ENCODE measurements around the gene MIF4GD. TPM values are rescaled to one million over a fixed set of nuclear protein-coding genes. Genes with fewer than 3 reads are reported as not detected.

Gene MIF4GD
- total RNA-seq, 2 experiments from 2014 or later, result 29.4 to 32.4 TPM

GRCh38 chr17:75289832-75290337 is 18.9 kb upstream of the MIF4GD start:
- Mint-ChIP-seq H3K36me3 (ENCODE audit: low read depth) (peaks cover 20% of the 10 kb centered on the region), H3K9me3 (no peaks in the 10 kb centered on the region), H3K27ac (peak overlapping the region; percentile 98), H3K27me3 (no peaks in the 10 kb centered on the region), H3K4me1 (ENCODE audit: low read depth) (peaks cover 22% of the 10 kb centered on the region), H3K4me3 (peak overlapping the region; percentile 99)
- ATAC-seq (ENCODE audit: poor library complexity) (peak; percentile 40), DNase-seq (peak; percentile 38 to 88 (median 58))
- Histone ChIP-seq H3K36me3 (ENCODE audit: insufficient read depth, low read length) (peaks cover 13% of the 10 kb centered on the region), H3K27me3 (ENCODE audit: control insufficient read depth in 1 of 2, insufficient read depth in 2 of 2, low read length in 2 of 2) (no peaks in the 10 kb centered on the region), H3K27ac (ENCODE audit: low read depth in 1 of 2, low read length in 2 of 2) (peak overlapping the region; percentile 95 to 99), H3K9me3 (ENCODE audit: control insufficient read depth in 1 of 2, insufficient read depth in 1 of 2, low read length in 2 of 2) (no peaks in the 10 kb centered on the region), H3K4me1 (ENCODE audit: insufficient read depth, low read length) (peaks cover 21% of the 10 kb centered on the region), H3K4me3 (ENCODE audit: low read length) (peak overlapping the region; percentile 64)
- CTCF ChIA-PET, result interaction anchor here (0.7 to 4.9 kb wide), 14 partner anchors 19 to 565 kb away, joined by 3 to 66 read pairs (median 4); partner anchors contain the start of genes GGA3, GRB2, MIF4GD and MRPS7
- TF ChIP-seq CTCF (IDR thresholded peaks at IDR 0.05), result peak; percentile 33
- POLR2A ChIA-PET, result interaction anchor here (0.6 to 3.2 kb wide), 42 partner anchors 8 to 566 kb away, joined by 3 to 181 read pairs (median 4); partner anchors contain the start of genes CDR2L, FDXR, GGA3 and GRB2
- intact Hi-C loops (cut with DNase I, micrococcal nuclease), result loop anchor here (1.0 to 5.0 kb wide), 8 partner anchors 19 to 227 kb away; partner anchors contain the start of genes GRB2 (in 2 of the 2), MIF4GD (in 2 of the 2), GGA3 (in 1 of the 2) and MRPS7 (in 1 of the 2)

GRCh38 chr17:75289115-75289831 is 18.2 kb upstream of the MIF4GD start, which contains the start of gene SLC25A19:
SLC25A19 (minus strand) TSS chr17:75289433; CDS start chr17:75286764, 2,669 bp downstream.
- peak; percentile 87 for ATAC-seq (ENCODE audit: poor library complexity)
- Histone ChIP-seq H3K27ac (ENCODE audit: low read depth in 1 of 2, low read length in 2 of 2) (peak within 1 kb of the TSS; percentile 95 to 99), H3K27me3 (ENCODE audit: control insufficient read depth in 1 of 2, insufficient read depth in 2 of 2, low read length in 2 of 2) (no peaks in the 10 kb centered on the region), H3K4me1 (ENCODE audit: insufficient read depth, low read length) (peaks cover 21% of the 10 kb centered on the region), H3K4me3 (ENCODE audit: low read length) (peak within 1 kb of the TSS; percentile 64), H3K36me3 (ENCODE audit: insufficient read depth, low read length) (peaks cover 13% of the 10 kb centered on the region), H3K9me3 (ENCODE audit: control insufficient read depth in 1 of 2, insufficient read depth in 1 of 2, low read length in 2 of 2) (no peaks in the 10 kb centered on the region)
- peaks cover 22% of the 10 kb centered on the region for H3K4me1 Mint-ChIP-seq (ENCODE audit: low read depth)
- no peaks in the 10 kb centered on the region for H3K9me3 Mint-ChIP-seq
- CTCF ChIA-PET, result interaction anchor here (0.6 to 4.9 kb wide), 16 partner anchors 19 to 566 kb away, joined by 3 to 66 read pairs (median 4); partner anchors contain the start of genes GGA3, GRB2, MIF4GD and MRPS7
- peak; percentile 45 for TF ChIP-seq CTCF (IDR thresholded peaks at IDR 0.05)
- peak within 1 kb of the TSS; percentile 99 for H3K4me3 Mint-ChIP-seq
- H3K27me3 Mint-ChIP-seq, result no peaks in the 10 kb centered on the region
- intact Hi-C loops (cut with DNase I, micrococcal nuclease), result loop anchor here (1.0 to 5.0 kb wide), 6 partner anchors 18 to 228 kb away; partner anchors contain the start of genes GRB2 (in 2 of the 2), MIF4GD (in 2 of the 2), GGA3 (in 1 of the 2) and MRPS7 (in 1 of the 2)
- peaks cover 22% of the 10 kb centered on the region for H3K36me3 Mint-ChIP-seq (ENCODE audit: low read depth)
- POLR2A ChIA-PET, result interaction anchor here (0.5 to 3.2 kb wide), 54 partner anchors 9 to 566 kb away, joined by 3 to 181 read pairs (median 4); partner anchors contain the start of genes CDR2L, FDXR, GGA3 and GRB2
- peak; percentile 91 to 99 (median 94) for DNase-seq
- peak within 1 kb of the TSS; percentile 98 for H3K27ac Mint-ChIP-seq

GRCh38 chr17:75288770-75289114 is 17.7 kb upstream of the MIF4GD start:
- H3K27me3 Mint-ChIP-seq, result no peaks in the 10 kb centered on the region
- H3K36me3 Mint-ChIP-seq (ENCODE audit: low read depth), result peaks cover 24% of the 10 kb centered on the region
- DNase-seq (peak in 7 of 14 experiments; percentile 14 to 45 (median 23)), ATAC-seq (ENCODE audit: poor library complexity) (peak; percentile 1)
- no peaks in the 10 kb centered on the region for H3K9me3 ChIP-seq (ENCODE audit: control insufficient read depth in 1 of 2, insufficient read depth in 1 of 2, low read length in 2 of 2)
- H3K36me3 ChIP-seq (ENCODE audit: insufficient read depth, low read length), result peaks cover 13% of the 10 kb centered on the region
- H3K4me1 ChIP-seq (ENCODE audit: insufficient read depth, low read length), result peaks cover 21% of the 10 kb centered on the region
- H3K27ac Mint-ChIP-seq, result peak overlapping the region; percentile 98
- H3K27ac ChIP-seq (ENCODE audit: low read depth in 1 of 2, low read length in 2 of 2), result peak overlapping the region; percentile 95 to 99
- intact Hi-C loops (cut with DNase I, micrococcal nuclease), result loop anchor here (1.0 to 5.0 kb wide), 6 partner anchors 17 to 228 kb away; partner anchors contain the start of genes GRB2 (in 2 of the 2), MIF4GD (in 2 of the 2), GGA3 (in 1 of the 2) and MRPS7 (in 1 of the 2)
- no peaks in the 10 kb centered on the region for H3K27me3 ChIP-seq (ENCODE audit: control insufficient read depth in 1 of 2, insufficient read depth in 2 of 2, low read length in 2 of 2)
- peaks cover 22% of the 10 kb centered on the region for H3K4me1 Mint-ChIP-seq (ENCODE audit: low read depth)
- H3K9me3 Mint-ChIP-seq, result no peaks in the 10 kb centered on the region
- ChIA-PET CTCF (interaction anchor here (0.6 to 4.9 kb wide), 16 partner anchors 18 to 566 kb away, joined by 3 to 66 read pairs (median 4); partner anchors contain the start of genes GGA3, GRB2, MIF4GD and MRPS7), POLR2A (interaction anchor here (0.5 to 3.2 kb wide), 50 partner anchors 9 to 567 kb away, joined by 3 to 181 read pairs (median 4); partner anchors contain the start of genes FDXR, GGA3, GRB2 and JPT1)
- TF ChIP-seq CTCF (IDR thresholded peaks at IDR 0.05), result no peak
- H3K4me3 Mint-ChIP-seq, result peak overlapping the region; percentile 99
- peak overlapping the region; percentile 64 for H3K4me3 ChIP-seq (ENCODE audit: low read length)

All from CD4-positive, alpha-beta T cell (primary cell).